PC-9 (cell line): ENCODE data around the gene EIF3B.

ENCODE experiments used
- CTCF ChIP-seq: fragments of 200-600 bp; sonication (generic); conservative IDR thresholded peaks from 2 replicates; pipeline ENCODE4 v1.6.1; 2017; ENCODE audit warnings: mixed run types, antibody characterized with exemption, mild to moderate bottlenecking, moderate library complexity
- EZH2 ChIP-seq: fragments of 200-600 bp; sonication (generic); IDR thresholded peaks from 2 replicates; pipeline ENCODE4 v1.8.0; 2017; ENCODE audit warnings: antibody characterized with exemption, low read depth

- TF ChIP-seq EZH2 (no peak), CTCF (no peak)
Measured at GRCh38 chr7:2404714-2405119, 50.1 kb downstream of the EIF3B start.
